Keratinocyte (primary cell): ENCODE data around the gene N4BP2. TPM values are rescaled to one million over a fixed set of nuclear protein-coding genes. Genes with fewer than 3 reads are reported as not detected.
"Not testable (repeated sequence)": the region's sequence is repeated elsewhere in the genome, so short reads cannot be mapped to it uniquely, and the experiment has no call there.

Experiments
- DNase-seq: peaks from one replicate; pipeline ENCODE4 v3.0.0-alpha.2; 2011; ENCODE audit warnings: low read depth, missing footprints, low spot score
- FAIRE-seq: peaks from 2 replicates; lab custom pipeline; 2011; peaks lifted over from hg19 to GRCh38; lab: Jason Lieb, UNC
- H2AFZ ChIP-seq: 2 replicates; pipeline ENCODE4 v1.6.0; 2012; ENCODE audit warnings: low read length, control low read depth, inconsistent platforms; ENCODE audit not compliant: control insufficient read depth
- H3K27ac ChIP-seq: 2 replicates; pipeline ENCODE4 v1.5.1; 2011; ENCODE audit warnings: low read length; ENCODE audit not compliant: control insufficient read depth, insufficient read depth
- H3K27me3 ChIP-seq: 3 replicates; pipeline ENCODE4 v1.6.0; 2011; ENCODE audit warnings: low read length; ENCODE audit not compliant: control insufficient read depth, insufficient read depth; ENCODE audit errors: extremely low read depth
- H3K36me3 ChIP-seq, 2 experiments: 2 replicates in 1 of 2; 3 replicates in 1 of 2; pipeline ENCODE4 v1.5.1; 2011; ENCODE audit warnings: low read length in 2 of 2, mild to moderate bottlenecking in 1 of 2; ENCODE audit not compliant: control insufficient read depth in 2 of 2, insufficient read depth in 2 of 2; ENCODE audit errors: extremely low read depth in 1 of 2
- H3K4me1 ChIP-seq: 3 replicates; pipeline ENCODE4 v1.5.1; 2011; ENCODE audit warnings: low read length; ENCODE audit not compliant: control insufficient read depth, insufficient read depth; ENCODE audit errors: extremely low read depth
- H3K4me2 ChIP-seq: 3 replicates; pipeline ENCODE4 v1.6.0; 2011; ENCODE audit warnings: low read depth, low read length; ENCODE audit not compliant: control insufficient read depth, insufficient read depth; ENCODE audit errors: extremely low read depth
- H3K4me3 ChIP-seq, 3 experiments: fragments of 200-600 bp in 1 of 3; sonication (generic) in 1 of 3; 2 replicates in 2 of 3; 3 replicates in 1 of 3; pipeline ENCODE4 v1.5.1; 2011 to 2016; ENCODE audit warnings: low read length in 3 of 3, mild to moderate bottlenecking in 3 of 3, control low read depth in 2 of 3, inconsistent platforms in 1 of 3, low read depth in 1 of 3, mixed read lengths in 1 of 3, mixed run types in 1 of 3, moderate library complexity in 1 of 3; ENCODE audit not compliant: control insufficient read depth in 2 of 3, insufficient read depth in 2 of 3; ENCODE audit errors: extremely low read depth in 1 of 3
- H3K79me2 ChIP-seq: 2 replicates; pipeline ENCODE4 v1.6.0; 2012; ENCODE audit warnings: low read length; ENCODE audit not compliant: control insufficient read depth, insufficient read depth
- H3K9ac ChIP-seq: 3 replicates; pipeline ENCODE4 v1.6.0; 2011; ENCODE audit warnings: low read length; ENCODE audit not compliant: control insufficient read depth, insufficient read depth; ENCODE audit errors: extremely low read depth
- H3K9me1 ChIP-seq: 3 replicates; pipeline ENCODE4 v1.6.0; 2011; ENCODE audit warnings: low read length; ENCODE audit not compliant: control insufficient read depth, insufficient read depth; ENCODE audit errors: extremely low read depth
- H3K9me3 ChIP-seq: 2 replicates; pipeline ENCODE4 v1.5.1; 2012; ENCODE audit warnings: low read depth, low read length; ENCODE audit not compliant: control insufficient read depth
- H4K20me1 ChIP-seq: 3 replicates; pipeline ENCODE4 v1.6.0; 2011; ENCODE audit warnings: low read length; ENCODE audit not compliant: control insufficient read depth, insufficient read depth; ENCODE audit errors: extremely low read depth
- CTCF ChIP-seq, 3 experiments: IDR thresholded peaks in 1 of 3; conservative IDR thresholded peaks in 1 of 3; optimal IDR thresholded peaks in 1 of 3; 2 replicates in 2 of 3; 3 replicates in 1 of 3; pipeline versions ENCODE3 to v1.5.1; 2011; ENCODE audit warnings: low read length in 3 of 3, mild to moderate bottlenecking in 3 of 3, moderate library complexity in 2 of 3, control low read depth in 1 of 3, inconsistent platforms in 1 of 3; ENCODE audit not compliant: insufficient read depth in 2 of 3; ENCODE audit errors: extremely low read depth in 1 of 3
- EZH2 ChIP-seq: IDR thresholded peaks from one replicate; pipeline ENCODE4 v1.6.1; 2012; ENCODE audit warnings: inconsistent platforms, mild to moderate bottlenecking, low read length, moderate library complexity
- dilution Hi-C: fragments of 300-500 bp; cut with MboI; formaldehyde crosslinking; loops from one replicate; pipeline ENCODE4 v1.7.0; 2020; ENCODE audit warnings: low sequenced_read_pairs; ENCODE audit not compliant: extremely low pct_ligation_motif_present
- polyA plus RNA-seq, 5 experiments: library from polyadenylated mRNA; depleted of rRNA in 3 of 5; stranded (reverse) in 3 of 5; stranded (forward) in 1 of 5; unstranded in 1 of 5; fragments of >200 nt; gene quantifications; 1 replicate in 1 of 5; 2 replicates in 3 of 5; 3 replicates in 1 of 5; pipeline versions ENCODE4 v1.2.1 to v1.2.3, GENCODE V29; 2011 to 2012; ENCODE audit warnings: missing spikeins in 2 of 5, low read depth in 1 of 5, low replicate concordance in 1 of 5

Gene N4BP2
- polyA plus RNA-seq, 1 donor (not counting 4 experiments of a cell fraction or from before 2014, with no cell fraction given) = 2.7 TPM

- Histone ChIP-seq H2AFZ (no peak overlapping the region), H3K4me1 (no peaks in the 10 kb centered on the region), H3K27ac (no peak overlapping the region), H3K9me1 (no peaks in the 10 kb centered on the region), H3K4me2 (no peak overlapping the region), H3K27me3 (no peaks in the 10 kb centered on the region), H3K9me3 (no peaks in the 10 kb centered on the region), H3K36me3 (no peaks in the 10 kb centered on the region), H3K4me3 (no peak overlapping the region), H3K9ac (no peak overlapping the region), H3K79me2 (no peaks in the 10 kb centered on the region), H4K20me1 (no peaks in the 10 kb centered on the region)
- TF ChIP-seq EZH2 = no peak
- no peak for TF ChIP-seq CTCF (optimal IDR thresholded peaks at IDR 0.05 in 1 of 3, IDR thresholded peaks at IDR 0.05 in 1 of 3, conservative IDR thresholded peaks at IDR 0.05 in 1 of 3; ENCODE audit: extremely low read depth in 1 of 3, insufficient read depth in 2 of 3, low read length in 3 of 3)
- FAIRE-seq (no peak), DNase-seq (no peak)
- dilution Hi-C loops = no loop called here
Observed at GRCh38 chr4:40134206-40134917, 77.7 kb downstream of the N4BP2 start.

DNA sequence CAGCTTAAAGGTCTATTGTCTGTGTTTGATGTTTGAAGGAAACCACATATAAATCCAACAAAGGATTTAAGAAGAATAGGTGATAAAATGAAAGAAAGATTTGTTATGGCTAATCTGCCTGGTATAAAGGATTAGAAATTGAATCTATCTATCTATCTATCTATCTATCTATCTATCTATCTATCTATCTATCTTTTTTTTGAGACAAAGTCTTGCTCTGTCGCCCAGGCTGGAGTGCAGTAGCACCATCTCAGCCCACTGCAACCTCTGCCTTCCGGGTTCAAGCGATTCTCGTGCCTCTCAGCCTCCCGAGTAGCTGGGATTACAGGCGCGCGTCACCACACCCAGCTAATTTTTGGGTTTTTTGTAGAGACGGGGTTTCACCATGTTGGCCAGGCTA, 79.6 kb downstream of the N4BP2 start:
- DNase-seq, H3K79me2 ChIP-seq, H3K9me3 ChIP-seq, H3K9me1 ChIP-seq, H3K4me2 ChIP-seq, FAIRE-seq, H3K36me3 ChIP-seq, dilution Hi-C loops, H3K9ac ChIP-seq, H3K27ac ChIP-seq, H2AFZ ChIP-seq, H3K27me3 ChIP-seq, H3K4me3 ChIP-seq, H3K4me1 ChIP-seq, H4K20me1 ChIP-seq: not testable (repeated sequence)

DNA sequence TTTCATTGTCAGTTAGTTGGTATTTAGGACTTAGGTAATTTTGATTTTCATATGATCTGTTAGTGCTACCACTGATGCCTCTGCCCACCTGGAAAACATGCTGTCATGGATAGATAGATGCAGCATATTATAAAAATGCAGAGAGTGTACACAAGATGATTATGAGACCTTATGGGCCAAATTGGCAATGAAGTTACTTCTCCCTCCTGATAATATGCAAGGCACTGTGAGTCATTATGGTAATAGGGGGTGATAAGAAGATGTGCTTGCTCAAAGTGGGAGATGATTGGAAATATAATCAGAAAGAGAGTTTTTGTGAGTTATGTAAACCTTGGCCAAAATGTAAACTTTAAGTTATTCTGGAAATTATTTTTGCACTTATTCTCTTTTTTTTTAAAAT, 83.5 kb downstream of the N4BP2 start:
- DNase-seq (no peak), FAIRE-seq (no peak)
- no peak overlapping the region for H3K9ac ChIP-seq
- H3K79me2 ChIP-seq = no peaks in the 10 kb centered on the region
- H3K36me3 ChIP-seq = peaks cover 0 to 3% of the 10 kb centered on the region in 2 experiments
- H3K27me3 ChIP-seq = no peaks in the 10 kb centered on the region
- H3K27ac ChIP-seq = no peak overlapping the region
- H3K4me2 ChIP-seq = no peak overlapping the region
- H2AFZ ChIP-seq = no peak overlapping the region
- no peak for TF ChIP-seq CTCF (optimal IDR thresholded peaks at IDR 0.05 in 1 of 3, IDR thresholded peaks at IDR 0.05 in 1 of 3, conservative IDR thresholded peaks at IDR 0.05 in 1 of 3; ENCODE audit: extremely low read depth in 1 of 3, insufficient read depth in 2 of 3, low read length in 3 of 3)
- TF ChIP-seq EZH2 = no peak
- no peaks in the 10 kb centered on the region for H3K4me1 ChIP-seq
- no peaks in the 10 kb centered on the region for H3K9me1 ChIP-seq
- dilution Hi-C loops = no loop called here
- no peaks in the 10 kb centered on the region for H4K20me1 ChIP-seq
- H3K9me3 ChIP-seq = no peaks in the 10 kb centered on the region
- H3K4me3 ChIP-seq = no peak overlapping the region

GRCh38 chr4:40140597-40140996, 83.9 kb downstream of the N4BP2 start:
- dilution Hi-C loops, H3K4me1 ChIP-seq, FAIRE-seq: not testable (repeated sequence)

More at GRCh38 chr4:40140597-40140996, 83.9 kb downstream of the N4BP2 start:
- not testable (repeated sequence) for H2AFZ ChIP-seq, H3K9me3 ChIP-seq, H3K4me3 ChIP-seq, H3K27ac ChIP-seq, H3K4me2 ChIP-seq, H3K9ac ChIP-seq, H4K20me1 ChIP-seq, H3K9me1 ChIP-seq, H3K27me3 ChIP-seq, H3K79me2 ChIP-seq, DNase-seq, H3K36me3 ChIP-seq
